Measurements from ENCODE around the gene KAZN. TPM values are rescaled to one million over a fixed set of nuclear protein-coding genes. Genes with fewer than 3 reads are reported as not detected.

The KAZN gene
- polyA plus RNA-seq, 1 donor (not counting 4 experiments of a cell fraction or from before 2014, with no cell fraction given): 5.9 TPM

DNA sequence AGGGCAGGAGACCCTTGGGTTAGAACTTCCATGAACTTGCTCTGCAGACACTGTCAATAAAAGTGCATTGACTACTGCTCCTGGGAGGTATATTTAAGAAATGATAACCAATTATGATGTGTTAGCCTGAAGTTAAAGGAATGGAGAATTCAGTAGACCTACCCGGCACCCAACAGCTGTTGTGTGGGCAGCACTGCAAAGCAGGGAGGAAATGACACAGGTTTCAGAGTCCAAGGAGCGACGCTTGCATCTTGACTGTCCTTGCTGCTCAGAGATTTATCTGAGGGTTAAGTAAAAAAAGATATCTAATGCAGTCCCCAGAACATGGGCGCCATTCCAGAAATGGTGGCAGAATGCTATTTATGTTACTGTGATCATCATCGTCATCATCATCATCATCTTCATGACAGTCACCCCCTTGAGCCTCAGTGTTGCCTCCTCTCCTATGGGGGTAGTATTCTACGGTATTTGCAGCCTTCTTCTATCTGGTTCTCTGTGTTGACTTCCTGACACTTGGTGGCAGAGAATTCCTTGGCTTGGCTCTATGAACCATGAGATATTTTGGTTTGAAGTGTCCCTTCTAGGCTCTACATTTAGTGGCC, 225.9 kb downstream of the KAZN start:
- H2AFZ ChIP-seq (ENCODE audit: control insufficient read depth, low read length): no peak overlapping the region
- no peak for DNase-seq (ENCODE audit: low read depth, low spot score)
- H3K4me1 ChIP-seq (ENCODE audit: control insufficient read depth, extremely low read depth, insufficient read depth, low read length): no peaks in the 10 kb centered on the region
- H3K4me3 ChIP-seq (ENCODE audit: control insufficient read depth in 2 of 3, extremely low read depth in 1 of 3, insufficient read depth in 2 of 3, low read depth in 1 of 3, low read length in 3 of 3): no peak overlapping the region
- no peak overlapping the region for H3K4me2 ChIP-seq (ENCODE audit: control insufficient read depth, extremely low read depth, insufficient read depth, low read depth, low read length)
- H3K36me3 ChIP-seq (ENCODE audit: control insufficient read depth in 2 of 2, extremely low read depth in 1 of 2, insufficient read depth in 2 of 2, low read length in 2 of 2): no peaks in the 10 kb centered on the region
- no peaks in the 10 kb centered on the region for H3K9me3 ChIP-seq (ENCODE audit: control insufficient read depth, low read depth, low read length)
- no peaks in the 10 kb centered on the region for H3K27me3 ChIP-seq (ENCODE audit: control insufficient read depth, extremely low read depth, insufficient read depth, low read length)
- FAIRE-seq: no peak
- no peaks in the 10 kb centered on the region for H4K20me1 ChIP-seq (ENCODE audit: control insufficient read depth, extremely low read depth, insufficient read depth, low read length)
- H3K79me2 ChIP-seq (ENCODE audit: control insufficient read depth, insufficient read depth, low read length): no peaks in the 10 kb centered on the region
- no peak overlapping the region for H3K9ac ChIP-seq (ENCODE audit: control insufficient read depth, extremely low read depth, insufficient read depth, low read length)
- TF ChIP-seq EZH2 (IDR thresholded peaks at IDR 0.05; ENCODE audit: low read length): no peak
- TF ChIP-seq, protein P1, sequence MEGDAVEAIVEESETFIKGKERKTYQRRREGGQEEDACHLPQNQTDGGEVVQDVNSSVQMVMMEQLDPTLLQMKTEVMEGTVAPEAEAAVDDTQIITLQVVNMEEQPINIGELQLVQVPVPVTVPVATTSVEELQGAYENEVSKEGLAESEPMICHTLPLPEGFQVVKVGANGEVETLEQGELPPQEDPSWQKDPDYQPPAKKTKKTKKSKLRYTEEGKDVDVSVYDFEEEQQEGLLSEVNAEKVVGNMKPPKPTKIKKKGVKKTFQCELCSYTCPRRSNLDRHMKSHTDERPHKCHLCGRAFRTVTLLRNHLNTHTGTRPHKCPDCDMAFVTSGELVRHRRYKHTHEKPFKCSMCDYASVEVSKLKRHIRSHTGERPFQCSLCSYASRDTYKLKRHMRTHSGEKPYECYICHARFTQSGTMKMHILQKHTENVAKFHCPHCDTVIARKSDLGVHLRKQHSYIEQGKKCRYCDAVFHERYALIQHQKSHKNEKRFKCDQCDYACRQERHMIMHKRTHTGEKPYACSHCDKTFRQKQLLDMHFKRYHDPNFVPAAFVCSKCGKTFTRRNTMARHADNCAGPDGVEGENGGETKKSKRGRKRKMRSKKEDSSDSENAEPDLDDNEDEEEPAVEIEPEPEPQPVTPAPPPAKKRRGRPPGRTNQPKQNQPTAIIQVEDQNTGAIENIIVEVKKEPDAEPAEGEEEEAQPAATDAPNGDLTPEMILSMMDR (optimal IDR thresholded peaks at IDR 0.05 in 1 of 3, IDR thresholded peaks at IDR 0.05 in 1 of 3, conservative IDR thresholded peaks at IDR 0.05 in 1 of 3; ENCODE audit: extremely low read depth in 1 of 3, insufficient read depth in 2 of 3, low read length in 3 of 3): no peak
- dilution Hi-C loops (cut with MboI; ENCODE audit: extremely low pct_ligation_motif_present, low sequenced_read_pairs): no loop called here
- H3K9me1 ChIP-seq (ENCODE audit: control insufficient read depth, extremely low read depth, insufficient read depth, low read length): no peaks in the 10 kb centered on the region
- no peak overlapping the region for H3K27ac ChIP-seq (ENCODE audit: control insufficient read depth, insufficient read depth, low read length)

DNA sequence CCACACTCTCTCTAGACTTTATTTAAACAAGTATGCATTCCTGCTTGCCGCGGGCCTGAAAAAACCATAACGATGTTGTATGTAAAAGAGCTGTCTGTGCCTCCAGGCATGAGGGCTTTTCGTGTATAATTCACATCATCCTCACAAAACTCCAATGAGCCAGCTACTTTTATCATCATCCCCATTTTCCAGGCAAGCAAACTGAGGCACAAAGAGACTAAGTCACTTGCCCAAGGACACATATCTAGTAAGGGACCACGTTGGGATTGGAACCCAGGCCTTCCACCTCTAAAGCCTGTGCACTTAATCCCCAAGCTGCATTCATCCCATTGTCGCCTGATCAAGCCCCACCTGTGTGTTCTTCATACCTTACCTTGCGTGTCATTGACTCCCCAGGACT, 226.9 kb downstream of the KAZN start:
- H3K36me3 ChIP-seq (ENCODE audit: control insufficient read depth in 2 of 2, extremely low read depth in 1 of 2, insufficient read depth in 2 of 2, low read length in 2 of 2): no peaks in the 10 kb centered on the region
- no peak for FAIRE-seq
- H3K9ac ChIP-seq (ENCODE audit: control insufficient read depth, extremely low read depth, insufficient read depth, low read length): no peak overlapping the region
- H3K27ac ChIP-seq (ENCODE audit: control insufficient read depth, insufficient read depth, low read length): no peak overlapping the region
- no peaks in the 10 kb centered on the region for H3K9me3 ChIP-seq (ENCODE audit: control insufficient read depth, low read depth, low read length)
- H4K20me1 ChIP-seq (ENCODE audit: control insufficient read depth, extremely low read depth, insufficient read depth, low read length): no peaks in the 10 kb centered on the region
- dilution Hi-C loops (cut with MboI; ENCODE audit: extremely low pct_ligation_motif_present, low sequenced_read_pairs): no loop called here
- no peaks in the 10 kb centered on the region for H3K9me1 ChIP-seq (ENCODE audit: control insufficient read depth, extremely low read depth, insufficient read depth, low read length)
- H3K4me3 ChIP-seq (ENCODE audit: control insufficient read depth in 2 of 3, extremely low read depth in 1 of 3, insufficient read depth in 2 of 3, low read depth in 1 of 3, low read length in 3 of 3): no peak overlapping the region
- no peaks in the 10 kb centered on the region for H3K79me2 ChIP-seq (ENCODE audit: control insufficient read depth, insufficient read depth, low read length)
- no peak overlapping the region for H2AFZ ChIP-seq (ENCODE audit: control insufficient read depth, low read length)
- DNase-seq (ENCODE audit: low read depth, low spot score): no peak
- TF ChIP-seq, protein P1 (optimal IDR thresholded peaks at IDR 0.05 in 1 of 3, IDR thresholded peaks at IDR 0.05 in 1 of 3, conservative IDR thresholded peaks at IDR 0.05 in 1 of 3; ENCODE audit: extremely low read depth in 1 of 3, insufficient read depth in 2 of 3, low read length in 3 of 3): no peak
- TF ChIP-seq EZH2 (IDR thresholded peaks at IDR 0.05; ENCODE audit: low read length): no peak
- no peaks in the 10 kb centered on the region for H3K4me1 ChIP-seq (ENCODE audit: control insufficient read depth, extremely low read depth, insufficient read depth, low read length)
- no peaks in the 10 kb centered on the region for H3K27me3 ChIP-seq (ENCODE audit: control insufficient read depth, extremely low read depth, insufficient read depth, low read length)
- H3K4me2 ChIP-seq (ENCODE audit: control insufficient read depth, extremely low read depth, insufficient read depth, low read depth, low read length): no peak overlapping the region
